ENCODE measurements around the gene BAZ1A. TPM values are rescaled to one million over a fixed set of nuclear protein-coding genes. Genes with fewer than 3 reads are reported as not detected.

BAZ1A gene
- total RNA-seq, 3 donors from 2014 or later, result 34.1 to 65.3 (median 61.0) TPM

DNA sequence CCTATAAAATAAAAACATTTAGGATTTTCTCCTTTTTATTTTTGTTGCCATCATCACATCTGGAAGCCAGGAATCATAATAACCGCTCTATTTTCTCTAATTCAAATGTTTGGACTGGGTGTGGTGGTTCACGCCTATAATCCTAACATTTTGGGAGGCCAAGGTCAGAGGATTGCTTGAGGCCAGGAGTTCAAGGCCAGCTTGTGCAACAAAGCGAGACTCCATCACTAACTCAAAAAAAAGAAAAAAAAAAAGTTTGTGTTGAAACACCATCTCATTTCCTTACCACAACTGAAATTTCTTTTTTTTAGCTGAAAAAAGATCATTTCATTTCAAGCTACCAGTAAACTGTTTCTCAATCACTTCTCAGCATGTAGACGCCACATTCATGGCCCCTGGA is 8.8 kb upstream of the BAZ1A start:
- no peak for DNase-seq (ENCODE audit: low spot score in 2 of 2)
- Histone ChIP-seq H3K9me3 (no peaks in the 10 kb centered on the region), H3K27ac (no peak overlapping the region), H3K27me3 (no peaks in the 10 kb centered on the region), H3K4me3 (no peak overlapping the region), H3K36me3 (no peaks in the 10 kb centered on the region), H3K4me1 (no peaks in the 10 kb centered on the region)
- intact Hi-C loops (cut with DNase I; ENCODE audit: low total_unique reads), result no loop called here
- TF ChIP-seq POLR2A (IDR thresholded peaks at IDR 0.05), result no peak
- TF ChIP-seq, protein P1, sequence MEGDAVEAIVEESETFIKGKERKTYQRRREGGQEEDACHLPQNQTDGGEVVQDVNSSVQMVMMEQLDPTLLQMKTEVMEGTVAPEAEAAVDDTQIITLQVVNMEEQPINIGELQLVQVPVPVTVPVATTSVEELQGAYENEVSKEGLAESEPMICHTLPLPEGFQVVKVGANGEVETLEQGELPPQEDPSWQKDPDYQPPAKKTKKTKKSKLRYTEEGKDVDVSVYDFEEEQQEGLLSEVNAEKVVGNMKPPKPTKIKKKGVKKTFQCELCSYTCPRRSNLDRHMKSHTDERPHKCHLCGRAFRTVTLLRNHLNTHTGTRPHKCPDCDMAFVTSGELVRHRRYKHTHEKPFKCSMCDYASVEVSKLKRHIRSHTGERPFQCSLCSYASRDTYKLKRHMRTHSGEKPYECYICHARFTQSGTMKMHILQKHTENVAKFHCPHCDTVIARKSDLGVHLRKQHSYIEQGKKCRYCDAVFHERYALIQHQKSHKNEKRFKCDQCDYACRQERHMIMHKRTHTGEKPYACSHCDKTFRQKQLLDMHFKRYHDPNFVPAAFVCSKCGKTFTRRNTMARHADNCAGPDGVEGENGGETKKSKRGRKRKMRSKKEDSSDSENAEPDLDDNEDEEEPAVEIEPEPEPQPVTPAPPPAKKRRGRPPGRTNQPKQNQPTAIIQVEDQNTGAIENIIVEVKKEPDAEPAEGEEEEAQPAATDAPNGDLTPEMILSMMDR (IDR thresholded peaks at IDR 0.05), result no peak
- TF ChIP-seq POLR2AphosphoS5 (IDR thresholded peaks at IDR 0.05), result no peak

DNA sequence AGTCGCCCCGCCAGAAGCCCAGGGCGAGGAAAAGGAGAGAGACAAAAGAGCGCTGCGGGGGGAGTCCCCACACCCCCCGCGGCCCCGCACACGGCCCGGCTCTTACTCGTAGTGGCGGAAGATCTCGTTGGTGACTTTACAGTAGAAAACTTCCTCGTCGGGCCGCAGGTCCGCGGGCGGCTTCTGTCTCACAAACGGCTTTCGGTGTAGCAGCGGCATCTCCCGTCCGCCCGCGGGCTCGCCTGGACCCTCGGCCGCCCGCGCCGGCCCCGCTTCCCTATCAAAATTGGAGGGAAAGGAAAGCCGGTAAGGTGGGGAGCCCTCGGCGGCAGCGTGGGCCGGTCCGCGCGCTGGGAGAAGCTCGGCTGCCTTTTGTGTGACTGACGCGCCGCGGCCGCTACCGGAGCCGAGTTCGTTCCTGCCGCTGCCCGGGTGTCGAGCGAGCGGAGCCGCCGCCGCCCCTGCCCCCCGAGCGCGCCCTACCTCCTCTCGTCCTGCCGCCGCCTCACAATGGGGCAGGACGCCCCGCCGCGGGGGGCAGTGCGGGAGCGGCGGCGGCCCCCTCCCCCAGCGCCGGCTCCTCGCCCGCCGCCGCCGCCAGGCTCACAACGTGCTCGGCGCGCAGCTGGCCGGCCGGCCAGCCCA is 652 bp downstream of the BAZ1A start:
- Histone ChIP-seq H3K27me3 (no peaks in the 10 kb centered on the region), H3K4me3 (peak overlapping the region; percentile 70 to 92 (median 78)), H3K36me3 (no peaks in the 10 kb centered on the region), H3K9me3 (no peaks in the 10 kb centered on the region), H3K4me1 (no peaks in the 10 kb centered on the region), H3K27ac (peak overlapping the region; percentile 98 to 100)
- intact Hi-C loops (cut with DNase I; ENCODE audit: low total_unique reads), result no loop called here
- TF ChIP-seq POLR2A (IDR thresholded peaks at IDR 0.05), result no peak
- TF ChIP-seq POLR2AphosphoS5 (IDR thresholded peaks at IDR 0.05), result no peak
- TF ChIP-seq, protein P1 (IDR thresholded peaks at IDR 0.05), result no peak
- DNase-seq (ENCODE audit: low spot score in 2 of 2), result peak; percentile 26 to 54

DNA sequence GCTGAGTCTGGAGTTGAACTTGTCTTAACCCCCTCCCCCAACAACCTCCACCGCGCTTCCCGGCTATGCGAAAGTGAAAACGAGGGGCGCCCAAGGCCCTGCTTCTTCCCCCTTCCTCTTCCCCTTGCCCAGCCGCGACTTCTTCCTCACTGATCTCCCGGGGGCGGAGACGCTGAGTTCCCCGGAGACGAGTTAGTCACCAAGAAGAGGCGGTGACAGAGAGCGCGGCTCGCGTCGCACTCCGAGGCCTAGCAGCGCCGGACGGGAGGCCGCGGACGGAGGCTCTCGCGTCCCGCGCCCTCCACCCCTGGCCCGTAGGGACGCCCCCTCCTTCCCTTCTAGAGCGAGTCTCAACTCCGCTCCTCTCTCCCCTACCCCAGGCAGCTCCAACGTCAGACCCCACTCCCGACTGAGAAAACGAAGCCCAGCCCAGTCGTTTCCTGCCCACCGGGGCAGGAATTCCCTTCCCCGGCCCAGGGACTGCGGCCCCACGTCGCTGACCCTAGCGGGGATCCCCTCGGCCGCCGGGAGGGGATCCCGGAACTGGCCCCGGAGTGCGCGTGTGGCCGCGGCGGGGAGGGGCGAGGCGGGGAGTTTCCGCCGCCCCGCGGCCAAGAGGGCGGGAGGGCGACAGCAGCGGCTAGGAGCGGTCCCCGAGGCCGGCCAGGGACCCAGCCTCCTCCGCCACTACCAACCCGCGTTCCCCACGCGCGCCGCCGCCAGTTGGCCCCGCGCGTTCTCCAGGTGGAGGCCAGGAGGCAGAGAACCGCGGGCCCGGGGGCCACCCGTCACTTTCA is 1.4 kb downstream of the BAZ1A start:
- Histone ChIP-seq H3K4me1 (no peaks in the 10 kb centered on the region), H3K9me3 (no peaks in the 10 kb centered on the region), H3K4me3 (peak overlapping the region; percentile 70 to 92 (median 78)), H3K36me3 (no peaks in the 10 kb centered on the region), H3K27ac (peak overlapping the region; percentile 98 to 100), H3K27me3 (no peaks in the 10 kb centered on the region)
- peak; percentile 78 to 81 for DNase-seq (ENCODE audit: low spot score in 2 of 2)
- TF ChIP-seq POLR2A (IDR thresholded peaks at IDR 0.05) (peak; percentile 59), POLR2AphosphoS5 (IDR thresholded peaks at IDR 0.05) (peak; percentile 43 to 64 (median 53))
- TF ChIP-seq, protein P1 (IDR thresholded peaks at IDR 0.05), result peak in 1 of 3 donors; percentile 18
- intact Hi-C loops (cut with DNase I; ENCODE audit: low total_unique reads), result no loop called here

DNA sequence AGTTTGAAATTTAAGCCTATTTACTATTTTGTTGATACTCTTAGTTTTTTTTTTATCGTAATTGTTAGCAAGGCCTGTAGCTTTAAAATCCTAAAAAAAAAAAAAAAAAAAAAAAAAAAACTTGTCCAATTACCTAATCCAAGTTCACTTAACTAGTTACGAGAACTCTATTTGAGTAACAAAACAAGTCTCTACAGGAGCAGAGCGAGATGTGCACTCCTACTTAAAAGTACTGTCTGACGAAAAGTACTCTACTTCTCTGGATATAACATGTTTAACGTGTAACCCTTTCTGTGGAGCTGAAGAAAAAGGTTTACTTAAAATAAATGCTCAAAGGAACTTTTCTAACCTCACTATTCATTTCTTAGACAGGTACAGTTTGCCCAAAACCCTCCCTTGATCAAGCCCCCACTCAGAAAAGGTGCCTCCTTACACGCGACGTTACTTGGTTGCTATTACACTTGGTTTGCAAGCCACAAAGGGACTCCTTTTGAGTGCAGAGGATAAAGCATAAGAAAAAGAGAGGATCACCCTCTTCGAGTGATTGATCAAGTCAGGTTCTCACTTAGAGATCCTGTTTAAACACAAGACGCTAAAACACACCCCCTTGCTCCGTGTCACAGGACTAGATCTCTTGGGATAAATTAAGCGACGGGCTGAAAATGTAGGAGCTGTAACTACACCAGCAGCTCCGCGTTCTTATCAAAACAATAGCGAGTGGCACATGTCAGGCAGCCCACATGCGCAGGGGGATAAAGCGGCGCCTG is 2.2 kb downstream of the BAZ1A start:
- intact Hi-C loops (cut with DNase I; ENCODE audit: low total_unique reads), result no loop called here
- TF ChIP-seq POLR2AphosphoS5 (IDR thresholded peaks at IDR 0.05) (no peak), POLR2A (IDR thresholded peaks at IDR 0.05) (no peak)
- TF ChIP-seq, protein P1 (IDR thresholded peaks at IDR 0.05), result peak in 1 of 3 donors; percentile 4
- Histone ChIP-seq H3K9me3 (no peaks in the 10 kb centered on the region), H3K36me3 (no peaks in the 10 kb centered on the region), H3K27me3 (no peaks in the 10 kb centered on the region), H3K4me3 (peak overlapping the region; percentile 70 to 92 (median 78)), H3K4me1 (no peaks in the 10 kb centered on the region), H3K27ac (peak overlapping the region; percentile 98 to 100)
- no peak for DNase-seq (ENCODE audit: low spot score in 2 of 2)
